GM19468 (cell line): ENCODE measurements around the gene KRT35.

Experiments
- ATAC-seq: cut with Tn5 transposase; IDR thresholded peaks from one replicate; pipeline ENCODE4 v1.9.1; 2021; ENCODE audit warnings: mild to moderate bottlenecking, moderate library complexity, moderate number of reproducible peaks; ENCODE audit not compliant: unreplicated experiment; ENCODE audit errors: extremely low read depth

KRT35 gene

DNA sequence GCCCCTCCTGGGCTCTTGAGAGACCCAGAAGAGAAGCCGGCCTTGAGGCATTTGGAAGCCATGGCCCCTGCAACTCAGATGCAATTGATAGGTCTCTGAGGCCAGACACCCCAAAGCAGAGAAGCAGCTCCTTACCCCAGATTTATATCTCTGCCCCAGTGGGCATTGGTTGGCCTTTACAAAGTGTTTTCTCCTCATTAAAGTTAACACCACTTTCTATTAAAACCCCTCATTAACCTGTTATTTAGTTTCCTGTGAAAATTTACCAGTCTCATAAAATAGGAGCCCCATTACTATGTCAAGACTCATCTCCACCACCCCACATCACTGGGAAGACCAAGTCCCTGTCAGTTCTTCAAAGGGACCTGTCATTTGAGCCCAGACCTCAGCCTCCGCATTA is at the start of gene KRT35:
KRT35 (minus strand) TSS at position 116 of the 400 bp plus-strand sequence; CDS start at position 62, 54 bp downstream.
- ATAC-seq = no peak

DNA sequence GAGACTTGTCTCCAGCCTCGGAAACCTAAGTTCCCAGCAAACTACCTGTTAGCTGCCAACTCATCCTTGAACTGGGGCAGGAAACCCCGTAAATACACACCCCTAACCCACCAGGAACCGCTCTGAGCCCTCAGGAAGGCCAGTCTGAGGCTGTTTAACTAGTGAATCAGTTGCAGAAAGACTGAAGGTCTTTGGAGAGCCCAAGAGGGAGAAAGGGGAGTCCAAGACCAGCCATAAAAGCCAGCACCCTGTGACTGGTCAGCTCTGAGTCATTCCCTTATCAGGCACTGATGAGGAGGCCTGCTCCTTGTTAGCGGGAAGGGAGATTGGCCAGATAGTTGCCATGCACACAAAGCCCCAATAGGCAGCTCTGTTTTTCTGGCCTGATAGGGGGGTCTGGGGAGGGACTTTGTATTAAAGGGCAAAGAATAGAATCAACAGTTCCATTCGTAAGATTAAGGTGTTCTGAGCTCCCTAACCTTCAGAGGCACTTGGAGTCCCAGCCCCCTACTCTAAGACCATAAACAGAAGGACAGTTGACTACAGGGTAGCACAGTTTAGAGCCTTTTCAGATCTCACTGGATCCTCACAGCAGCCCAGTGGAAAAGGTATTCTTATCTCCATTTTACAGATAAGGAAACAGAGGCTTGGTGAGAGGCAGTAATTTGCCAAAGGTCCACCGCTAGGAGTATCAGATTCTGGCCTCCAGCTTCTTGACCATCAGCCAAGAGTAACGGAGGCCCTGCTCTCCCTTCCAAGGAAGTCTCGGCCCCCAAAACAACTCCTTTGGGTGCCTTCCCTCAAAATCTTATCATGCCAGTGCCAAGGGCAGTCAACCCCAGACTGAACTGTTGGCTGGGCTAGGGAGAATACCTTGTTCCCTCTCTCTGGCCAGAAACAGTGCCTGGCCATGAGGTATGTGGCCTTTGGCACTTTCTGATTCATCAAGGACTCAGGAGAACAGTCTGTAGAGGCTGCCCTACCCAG is 49.4 kb upstream of the KRT35 start:
- ATAC-seq = no peak

DNA sequence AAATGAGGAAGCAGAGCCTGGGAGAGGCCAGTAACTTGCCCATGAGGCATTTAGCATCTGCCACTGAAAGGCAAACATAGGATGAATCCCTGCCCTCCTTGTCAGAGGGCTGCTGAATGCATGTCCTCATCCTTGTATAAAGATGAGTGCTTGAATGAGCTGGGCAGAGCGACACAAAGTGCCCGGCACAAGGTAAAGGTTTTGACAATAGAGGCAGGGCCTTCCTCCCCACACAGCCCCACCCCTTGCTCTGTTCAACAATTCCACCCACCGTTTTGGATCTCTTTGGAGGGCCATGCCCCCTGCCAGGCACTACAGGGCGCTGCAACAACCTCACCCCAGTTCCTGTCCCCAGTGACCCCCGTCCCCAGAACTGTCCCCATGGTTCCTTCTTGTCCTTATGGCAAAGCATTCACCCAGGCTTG is 48.6 kb upstream of the KRT35 start:
- ATAC-seq = no peak

GRCh38 chr17:41528959-41529353 is 48.0 kb upstream of the KRT35 start:
- no peak for ATAC-seq

DNA sequence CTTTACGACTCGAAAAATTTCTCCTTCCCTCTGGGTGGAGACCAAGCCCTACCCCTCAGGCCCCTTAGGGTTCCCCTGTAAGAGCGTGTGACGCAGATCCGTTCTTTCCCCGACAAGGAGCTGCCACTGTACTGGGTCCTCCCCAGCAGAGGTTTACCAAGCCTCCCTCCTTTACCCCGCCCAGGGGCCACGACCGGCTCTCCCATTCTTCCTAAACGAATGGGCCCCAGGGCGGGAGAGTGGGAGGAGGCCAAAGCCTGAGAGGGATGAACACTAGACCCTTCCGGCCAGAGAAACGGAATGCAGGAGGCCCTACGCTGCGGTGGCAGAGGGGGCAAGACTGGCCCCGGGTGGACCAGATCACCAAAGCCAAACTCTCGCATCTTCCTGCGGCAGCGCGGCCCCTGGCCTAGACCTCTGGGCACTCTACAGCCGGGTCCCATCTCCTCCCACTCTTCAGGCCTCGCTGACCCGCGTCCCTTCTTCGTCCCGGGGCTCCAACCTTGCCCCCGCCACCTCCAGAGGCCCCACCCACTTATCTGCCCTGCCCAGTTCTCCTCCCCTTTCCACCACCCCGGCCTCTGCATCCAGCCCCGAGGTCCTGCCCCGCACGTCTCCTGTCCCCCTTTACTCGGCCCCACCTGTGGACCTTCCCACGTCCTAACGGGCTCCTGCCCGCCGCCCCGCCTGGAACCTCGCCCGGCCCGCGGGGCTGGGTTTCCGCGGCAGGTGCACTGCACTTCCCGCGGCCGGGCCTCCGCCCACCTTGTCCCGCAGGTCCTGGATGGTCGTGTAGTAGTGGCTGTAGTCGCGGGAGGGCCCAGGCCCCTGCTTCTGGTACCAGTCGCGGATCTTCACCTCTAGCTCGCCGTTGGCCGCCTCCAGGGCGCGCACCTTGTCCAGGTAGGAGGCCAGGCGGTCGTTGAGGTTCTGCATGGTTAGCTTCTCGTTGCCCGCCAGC is 46.4 kb upstream of the KRT35 start:
- no peak for ATAC-seq

DNA sequence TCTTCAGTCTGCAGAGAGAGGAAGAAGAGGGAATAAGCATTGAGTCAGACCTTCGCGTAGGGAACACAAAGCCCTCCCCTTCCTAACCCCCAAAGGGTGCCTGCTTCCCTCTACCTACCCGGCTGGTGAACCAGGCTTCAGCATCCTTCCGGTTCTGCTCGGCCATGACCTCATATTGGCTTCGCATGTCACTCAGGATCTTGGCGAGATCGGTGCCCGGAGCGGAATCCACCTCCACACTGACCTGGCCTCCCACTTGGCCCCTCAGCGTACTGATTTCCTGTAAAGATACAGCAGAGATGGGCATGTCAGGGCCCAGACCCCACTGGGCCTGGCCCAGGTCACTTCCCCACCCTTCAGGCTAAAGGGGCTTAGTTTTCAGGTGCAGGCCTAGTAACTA is 43.3 kb upstream of the KRT35 start:
- ATAC-seq = no peak

GRCh38 chr17:41523787-41524186 is 42.8 kb upstream of the KRT35 start:
- ATAC-seq = no peak

GRCh38 chr17:41523225-41523593 is 42.3 kb upstream of the KRT35 start:
- ATAC-seq = no peak

- ATAC-seq = no peak
These were observed 41.6 kb upstream of the KRT35 start for GRCh38 chr17:41522301-41523224.

DNA sequence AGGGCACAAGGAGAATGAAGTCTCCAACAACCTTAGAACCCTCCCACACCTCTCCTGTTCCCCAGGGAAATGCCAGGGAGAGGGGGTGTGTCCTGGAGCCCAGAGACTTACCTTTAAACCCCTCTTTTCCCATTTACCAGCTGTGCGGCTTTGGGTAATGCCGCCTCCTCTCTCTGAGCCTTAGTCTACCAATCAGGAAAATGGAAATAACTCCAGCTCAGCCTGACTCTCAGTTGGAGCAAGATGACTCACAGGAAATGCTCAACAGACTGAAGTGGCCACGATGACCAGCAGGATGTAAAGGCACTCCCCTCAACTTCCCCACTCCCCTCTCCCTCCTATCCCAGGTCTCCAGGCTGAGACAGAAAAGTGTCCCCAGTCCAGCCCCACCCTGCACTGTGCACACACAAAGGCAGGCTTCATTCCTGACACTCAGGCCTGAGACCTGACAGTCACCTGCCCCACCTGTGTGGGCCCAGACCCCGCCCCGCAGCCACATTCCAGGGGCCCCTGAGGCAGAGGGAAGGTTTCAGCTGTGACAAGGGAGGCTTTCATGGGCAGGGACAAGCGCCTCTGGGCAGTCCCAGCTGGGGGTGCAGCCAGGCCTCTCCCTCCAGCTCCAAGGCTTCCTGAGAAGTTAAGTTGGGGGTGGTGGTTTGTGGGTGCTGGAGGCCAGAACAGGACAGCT is 40.8 kb upstream of the KRT35 start:
- ATAC-seq = no peak

GRCh38 chr17:41520821-41521521 is 40.0 kb upstream of the KRT35 start:
- no peak for ATAC-seq

- no peak for ATAC-seq
These were observed 38.7 kb upstream of the KRT35 start for GRCh38 chr17:41519501-41520224.

DNA sequence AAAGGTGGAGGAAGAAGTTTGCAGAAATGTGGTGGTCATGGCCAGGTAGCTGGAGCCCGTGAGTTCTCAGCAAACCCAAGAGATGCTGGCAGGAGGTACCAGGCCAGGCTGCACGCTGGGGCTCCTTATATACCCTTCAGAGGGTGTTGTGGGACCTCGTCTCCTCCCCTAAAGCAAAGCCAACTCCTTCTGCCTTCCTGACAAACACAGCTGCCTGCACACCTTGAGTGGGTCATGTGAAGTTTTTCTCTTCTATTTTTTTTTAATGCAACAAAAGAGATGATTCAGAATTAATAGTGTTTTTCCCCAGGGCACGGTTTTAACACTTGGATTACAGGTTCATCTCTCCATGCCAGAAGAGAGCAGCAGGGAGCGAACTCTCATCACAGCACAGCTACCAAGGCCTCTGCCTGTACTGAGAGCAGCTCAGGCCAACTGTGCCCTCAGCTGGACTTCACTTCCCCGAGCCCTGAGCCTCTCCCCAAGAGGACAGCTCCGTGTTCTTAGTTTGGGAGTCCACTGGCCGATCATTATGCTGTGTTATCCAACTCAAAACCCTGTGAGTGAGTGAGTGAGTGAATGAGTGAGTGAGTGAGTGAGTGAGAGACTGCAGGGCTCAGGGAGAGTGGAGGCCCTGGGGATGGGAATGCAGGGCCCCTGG is 38.0 kb upstream of the KRT35 start, which contains the start of gene KRT15:
KRT15 (minus strand) TSS at position 102 of the 661 bp plus-strand sequence; CDS start at position 39, 63 bp downstream.
- ATAC-seq = no peak

DNA sequence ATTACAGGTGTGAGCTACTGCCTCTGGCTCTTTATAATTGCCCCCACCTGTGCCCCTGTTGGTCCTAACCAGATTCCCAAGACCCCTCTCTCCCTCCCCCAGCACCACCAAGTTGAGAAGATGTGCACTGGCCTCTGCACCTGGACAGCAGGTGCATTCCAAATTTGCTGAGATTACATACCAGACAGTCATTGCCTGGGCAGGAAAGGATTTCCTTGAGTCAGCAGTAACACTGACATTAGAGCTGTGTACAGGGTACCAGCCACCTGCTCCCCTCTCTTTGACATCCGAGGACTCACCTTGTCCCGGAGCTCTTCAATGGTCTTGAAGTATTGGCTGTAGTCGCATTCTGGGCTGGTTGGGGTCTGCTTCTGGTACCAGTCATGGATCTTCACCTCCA is 37.1 kb upstream of the KRT35 start:
- ATAC-seq = no peak

DNA sequence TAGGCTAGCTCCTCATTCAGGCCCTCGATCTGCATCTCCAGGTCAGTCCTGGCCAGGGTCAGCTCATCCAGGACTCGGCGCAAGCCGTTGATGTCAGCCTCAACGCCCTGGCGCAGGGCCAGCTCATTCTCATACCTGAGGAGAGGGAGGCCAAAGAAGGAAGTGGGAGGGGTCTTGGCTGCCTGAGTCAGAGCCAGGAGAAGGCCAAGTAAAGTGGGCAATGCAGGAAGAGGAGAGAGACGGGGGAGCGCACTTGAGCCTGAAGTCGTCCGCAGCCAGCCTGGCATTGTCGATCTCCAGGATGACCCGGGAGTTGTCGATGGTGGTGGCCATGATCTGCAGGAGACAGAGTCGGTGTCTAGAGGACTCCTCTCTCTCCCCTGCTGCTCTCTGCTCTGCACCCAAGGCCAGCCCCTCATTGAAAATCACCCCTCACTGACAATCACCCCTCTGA is 35.9 kb upstream of the KRT35 start:
- ATAC-seq = no peak

DNA sequence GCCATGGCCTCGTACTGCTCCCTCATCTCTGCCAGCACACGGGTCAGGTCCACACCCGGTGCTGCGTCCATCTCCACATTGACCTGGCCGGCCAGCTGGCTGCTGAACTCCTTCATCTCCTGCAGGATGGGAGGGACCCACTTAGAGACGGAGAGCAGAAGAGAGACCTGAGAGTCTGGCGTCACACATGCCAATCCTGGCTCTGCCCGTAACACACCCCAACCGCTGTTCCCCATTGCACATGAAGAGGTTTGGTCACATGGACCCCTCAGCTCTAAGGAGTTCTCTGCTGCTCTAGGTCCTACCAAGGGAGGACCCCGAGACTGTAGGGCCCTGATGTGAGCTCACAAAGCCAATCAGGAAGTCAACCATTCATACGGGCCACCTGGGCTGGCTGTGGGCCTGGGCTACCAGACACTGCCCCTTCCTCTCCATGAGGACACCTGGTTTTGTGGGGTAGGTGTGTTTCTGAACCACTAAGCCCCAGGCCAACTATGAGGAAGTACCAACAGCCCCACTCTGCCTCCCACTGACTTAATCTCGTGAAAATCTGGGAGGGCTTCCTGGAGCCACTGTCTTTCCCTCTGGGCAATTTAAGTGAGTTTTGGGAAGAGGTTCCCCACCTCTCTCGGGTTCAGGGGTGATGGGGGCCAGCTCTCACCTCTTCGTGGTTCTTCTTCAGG is 35.3 kb upstream of the KRT35 start:
- ATAC-seq = no peak

GRCh38 chr17:41513168-41513547 is 32.2 kb upstream of the KRT35 start:
- no peak for ATAC-seq
